Peyer's patch (tissue), 4 donors: ENCODE results near the gene GGA3.

ENCODE experiments used
- CTCF ChIP-seq, 6 experiments: fragments of 450-650 bp in 4 of 6; fragments of 200-600 bp in 2 of 6; sonication (generic) in 1 of 6; IDR thresholded peaks; one replicate each; pipeline ENCODE4 v1.5.1; 2017 to 2019; ENCODE audit warnings: antibody characterized with exemption in 6 of 6, mild to moderate bottlenecking in 3 of 6, moderate library complexity in 1 of 6
- POLR2A ChIP-seq, 2 donors: fragments of 450-650 bp; IDR thresholded peaks; one replicate each; pipeline ENCODE4 v1.5.1; 2017; ENCODE audit warnings: antibody characterized with exemption in 2 of 2, mild to moderate bottlenecking in 2 of 2, moderate library complexity in 2 of 2

GRCh38 chr17:75260641-75261335 lies 618 bp downstream of the GGA3 start:
- TF ChIP-seq CTCF (IDR thresholded peaks at IDR 0.05) (peak in 3 of 6 experiments; percentile 5 to 16 (median 13)), POLR2A (IDR thresholded peaks at IDR 0.05) (no peak)
